Measurements from ENCODE around the gene MAN1B1.

The MAN1B1 gene

GRCh38 chr9:137149363-137149762, 62.6 kb downstream of the MAN1B1 start:
- no peak for DNase-seq

GRCh38 chr9:137149942-137150616, 63.3 kb downstream of the MAN1B1 start:
- DNase-seq = no peak

- peak; percentile 75 for DNase-seq
Measured at GRCh38 chr9:137150617-137151457, 64.1 kb downstream of the MAN1B1 start.

GRCh38 chr9:137152844-137153405, 66.1 kb downstream of the MAN1B1 start:
- no peak for DNase-seq

GRCh38 chr9:137156567-137157375, 70.0 kb downstream of the MAN1B1 start:
- no peak for DNase-seq

GRCh38 chr9:137157618-137158415, 71.0 kb downstream of the MAN1B1 start:
- DNase-seq = no peak

- no peak for DNase-seq
Measured at GRCh38 chr9:137158625-137159024, 71.8 kb downstream of the MAN1B1 start.

All from NCI-H345 (cell line).